Uterus (tissue), 2 donors: ENCODE data around the gene HOTAIR.

Experiments used
- POLR2A ChIP-seq, 2 donors: fragments of 450-650 bp; IDR thresholded peaks; one replicate each; pipeline ENCODE4 v1.6.1; 2016; ENCODE audit warnings: antibody characterized with exemption in 2 of 2, mild to moderate bottlenecking in 1 of 2, moderate library complexity in 1 of 2
- TF ChIP-seq, protein P1 (sequence below), 4 experiments: fragments of 200-600 bp in 2 of 4; fragments of 450-650 bp in 2 of 4; sonication (generic) in 2 of 4; IDR thresholded peaks; one replicate each; pipeline ENCODE4 v1.5.1; 2016 to 2019; ENCODE audit warnings: antibody characterized with exemption in 4 of 4, mild to moderate bottlenecking in 2 of 4, moderate library complexity in 1 of 4

DNA sequence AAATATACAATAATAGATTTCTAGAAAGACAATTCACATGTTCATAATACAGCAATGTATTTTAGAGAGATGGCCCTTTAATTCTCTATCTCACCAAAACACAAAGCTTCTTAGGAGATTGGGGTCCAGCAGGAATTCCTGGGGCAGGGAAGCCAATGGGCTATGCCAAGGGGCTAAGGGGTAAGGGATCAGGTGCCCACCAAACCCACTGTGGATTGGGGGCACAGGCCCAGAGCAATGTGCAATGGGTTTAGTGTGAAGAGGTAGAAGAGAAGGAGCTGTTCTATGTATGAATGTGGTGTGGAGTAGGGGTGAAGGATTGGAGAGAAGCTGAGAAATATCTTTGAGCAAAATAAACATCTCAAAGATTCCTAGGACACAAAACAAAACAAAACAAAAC lies 33.6 kb downstream of the HOTAIR start:
- TF ChIP-seq POLR2A (IDR thresholded peaks at IDR 0.05) = no peak
- TF ChIP-seq, protein P1, sequence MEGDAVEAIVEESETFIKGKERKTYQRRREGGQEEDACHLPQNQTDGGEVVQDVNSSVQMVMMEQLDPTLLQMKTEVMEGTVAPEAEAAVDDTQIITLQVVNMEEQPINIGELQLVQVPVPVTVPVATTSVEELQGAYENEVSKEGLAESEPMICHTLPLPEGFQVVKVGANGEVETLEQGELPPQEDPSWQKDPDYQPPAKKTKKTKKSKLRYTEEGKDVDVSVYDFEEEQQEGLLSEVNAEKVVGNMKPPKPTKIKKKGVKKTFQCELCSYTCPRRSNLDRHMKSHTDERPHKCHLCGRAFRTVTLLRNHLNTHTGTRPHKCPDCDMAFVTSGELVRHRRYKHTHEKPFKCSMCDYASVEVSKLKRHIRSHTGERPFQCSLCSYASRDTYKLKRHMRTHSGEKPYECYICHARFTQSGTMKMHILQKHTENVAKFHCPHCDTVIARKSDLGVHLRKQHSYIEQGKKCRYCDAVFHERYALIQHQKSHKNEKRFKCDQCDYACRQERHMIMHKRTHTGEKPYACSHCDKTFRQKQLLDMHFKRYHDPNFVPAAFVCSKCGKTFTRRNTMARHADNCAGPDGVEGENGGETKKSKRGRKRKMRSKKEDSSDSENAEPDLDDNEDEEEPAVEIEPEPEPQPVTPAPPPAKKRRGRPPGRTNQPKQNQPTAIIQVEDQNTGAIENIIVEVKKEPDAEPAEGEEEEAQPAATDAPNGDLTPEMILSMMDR (IDR thresholded peaks at IDR 0.05) = no peak
